Ascending aorta (tissue), 2 donors: ENCODE results near the gene HERC3. TPM values are rescaled to one million over a fixed set of nuclear protein-coding genes. Genes with fewer than 3 reads are reported as not detected.

Experiments used
- DNase-seq, 2 donors: peaks; one replicate each; pipeline ENCODE4 v3.0.0-alpha.2; 2019; ENCODE audit warnings: low spot score in 2 of 2
- H3K27ac ChIP-seq, 2 donors: fragments of 200-600 bp; sonication (generic); one replicate each; pipeline ENCODE4 v1.5.1; 2016 to 2017; ENCODE audit warnings: mild to moderate bottlenecking in 1 of 2
- H3K27me3 ChIP-seq: fragments of 200-600 bp; sonication (generic); one replicate; pipeline ENCODE4 v1.5.1; 2017
- H3K36me3 ChIP-seq, 2 donors: fragments of 200-600 bp; sonication (generic); one replicate each; pipeline ENCODE4 v1.5.1; 2016
- H3K4me1 ChIP-seq, 2 donors: fragments of 200-600 bp; sonication (generic); one replicate each; pipeline ENCODE4 v1.5.1; 2016 to 2017; ENCODE audit warnings: mild to moderate bottlenecking in 1 of 2
- H3K4me3 ChIP-seq, 2 donors: fragments of 200-600 bp; sonication (generic); one replicate each; pipeline ENCODE4 v1.5.1; 2016 to 2017; ENCODE audit warnings: mild to moderate bottlenecking in 1 of 2
- H3K9me3 ChIP-seq, 2 donors: fragments of 200-600 bp; sonication (generic); one replicate each; pipeline ENCODE4 v1.5.1; 2016
- CTCF ChIP-seq, 3 experiments: fragments of 200-600 bp in 2 of 3; fragments of 450-650 bp in 1 of 3; sonication (generic) in 2 of 3; IDR thresholded peaks; one replicate each; pipeline ENCODE4 v1.5.1; 2016 to 2019; ENCODE audit warnings: antibody characterized with exemption in 3 of 3, mild to moderate bottlenecking in 1 of 3, moderate library complexity in 1 of 3
- intact Hi-C: fragments of 100-400 bp; cut with DNase I; formaldehyde crosslinking; loops from one replicate; pipeline ENCODE4 v1.15.1; 2023
- total RNA-seq: library from RNA; depleted of rRNA; stranded (reverse); fragments of >200 nt; gene quantifications from one replicate; pipeline ENCODE4 v1.1.0, GENCODE V29; 2016

HERC3 gene
- total RNA-seq, 1 donor from 2014 or later, result 16.2 TPM

GRCh38 chr4:88616275-88617150, 24.2 kb downstream of the HERC3 start:
- no peak for DNase-seq
- Histone ChIP-seq H3K4me3 (no peak overlapping the region), H3K27ac (peak overlapping the region; percentile 6 to 31), H3K27me3 (no peaks in the 10 kb centered on the region), H3K4me1 (peaks cover 2 to 28% of the 10 kb centered on the region in 2 donors), H3K36me3 (no peaks in the 10 kb centered on the region), H3K9me3 (no peaks in the 10 kb centered on the region)
- intact Hi-C loops, result loop anchor here (10.0 kb wide), 1 partner anchor 162 kb away; the partner anchor contains the start of gene HERC5
- TF ChIP-seq CTCF (IDR thresholded peaks at IDR 0.05), result no peak

- DNase-seq, result no peak
- TF ChIP-seq CTCF (IDR thresholded peaks at IDR 0.05), result no peak
- intact Hi-C loops, result loop anchor here (10.0 kb wide), 1 partner anchor 164 kb away; the partner anchor contains the start of gene HERC5
- Histone ChIP-seq H3K27ac (no peak overlapping the region), H3K36me3 (peaks cover 0 to 3% of the 10 kb centered on the region in 2 donors), H3K4me1 (peaks cover 0 to 17% of the 10 kb centered on the region in 2 donors), H3K9me3 (peaks cover 0 to 5% of the 10 kb centered on the region in 2 donors), H3K4me3 (no peak overlapping the region), H3K27me3 (no peaks in the 10 kb centered on the region)
These were observed 26.7 kb downstream of the HERC3 start for GRCh38 chr4:88618782-88619485.

GRCh38 chr4:88619971-88620370, 27.7 kb downstream of the HERC3 start:
- intact Hi-C loops, result loop anchor here (10.0 kb wide), 1 partner anchor 165 kb away; the partner anchor contains the start of gene HERC5
- peaks cover 0 to 11% of the 10 kb centered on the region in 2 donors for H3K9me3 ChIP-seq

GRCh38 chr4:88621763-88622327, 29.6 kb downstream of the HERC3 start:
- DNase-seq, result no peak
- intact Hi-C loops, result no loop called here
- TF ChIP-seq CTCF (IDR thresholded peaks at IDR 0.05), result no peak
- peaks cover 0 to 12% of the 10 kb centered on the region in 2 donors for H3K4me1 ChIP-seq
- H3K27me3 ChIP-seq, result no peaks in the 10 kb centered on the region
- H3K4me3 ChIP-seq, result no peak overlapping the region
- peaks cover 0 to 14% of the 10 kb centered on the region in 2 donors for H3K9me3 ChIP-seq
- peaks cover 0 to 3% of the 10 kb centered on the region in 2 donors for H3K36me3 ChIP-seq
- no peak overlapping the region for H3K27ac ChIP-seq

More at GRCh38 chr4:88619971-88620370, 27.7 kb downstream of the HERC3 start:
- Histone ChIP-seq H3K27ac (no peak overlapping the region), H3K36me3 (peaks cover 0 to 3% of the 10 kb centered on the region in 2 donors), H3K4me1 (peaks cover 0 to 17% of the 10 kb centered on the region in 2 donors), H3K27me3 (no peaks in the 10 kb centered on the region), H3K4me3 (no peak overlapping the region)
- no peak for TF ChIP-seq CTCF (IDR thresholded peaks at IDR 0.05)
- DNase-seq, result no peak

- Histone ChIP-seq H3K27me3 (no peaks in the 10 kb centered on the region), H3K27ac (no peak overlapping the region), H3K9me3 (peaks cover 0 to 14% of the 10 kb centered on the region in 2 donors), H3K4me3 (no peak overlapping the region), H3K36me3 (peaks cover 0 to 3% of the 10 kb centered on the region in 2 donors), H3K4me1 (peaks cover 0 to 11% of the 10 kb centered on the region in 2 donors)
- DNase-seq, result no peak
- TF ChIP-seq CTCF (IDR thresholded peaks at IDR 0.05), result no peak
- intact Hi-C loops, result no loop called here
These were observed 30.8 kb downstream of the HERC3 start for GRCh38 chr4:88623097-88623496.
